GM12878 (cell line): Measurements from ENCODE around the gene BCS1L. TPM values are rescaled to one million over a fixed set of nuclear protein-coding genes. Genes with fewer than 3 reads are reported as not detected.

Experiments used
- ATAC-seq: fragments of 200-7000 bp; cut with Tn5 transposase; 3 replicates; pipeline ENCODE4 v1.9.1; 2020; ENCODE audit warnings: mild to moderate bottlenecking, moderate library complexity
- BruUV-seq: library from RNA; stranded (reverse); fragments of 400-500 nt; replicated peaks from 2 replicates; lab custom pipeline; 2021; lab: Mats Ljungman, UMichigan
- CTCF ChIA-PET: fragments of 300-600 bp; sonication (Branson Sonifier 250); formaldehyde crosslinking; extraction: SDS; loops from one replicate; lab custom pipeline; 2021; ENCODE audit warnings: inconsistent platforms; lab: Yijun Ruan, JAX
- POLR2A ChIA-PET: fragments of 350-600 bp; formaldehyde crosslinking; extraction: SDS; loops from one replicate; lab custom pipeline; 2021; ENCODE audit warnings: inconsistent platforms; lab: Charles Lee
- RAD21 ChIA-PET: fragments of 300-600 bp; sonication (Branson Sonifier 250); formaldehyde crosslinking; loops from one replicate; lab custom pipeline; 2023; ENCODE audit warnings: antibody characterized with exemption; ENCODE audit not compliant: unreplicated experiment; lab: Charles Lee
- SMC1A ChIA-PET: fragments of 300-600 bp; sonication (Branson Sonifier 250); formaldehyde crosslinking; loops from one replicate; lab custom pipeline; 2023; ENCODE audit not compliant: unreplicated experiment, uncharacterized antibody; lab: Charles Lee
- DNase-seq: peaks from one replicate; pipeline ENCODE4 v3.0.0-alpha.2; 2011; ENCODE audit warnings: low read depth, low spot score
- FAIRE-seq: peaks from 3 replicates; lab custom pipeline; 2011; peaks lifted over from hg19 to GRCh38; lab: Jason Lieb, UNC
- H2AFZ ChIP-seq: 2 replicates; pipeline ENCODE4 v1.6.0; 2011; ENCODE audit warnings: low read depth, low read length, control low read depth; ENCODE audit not compliant: control insufficient read depth
- H3K27ac ChIP-seq: 2 replicates; pipeline ENCODE4 v1.5.1; 2011; ENCODE audit warnings: control low read depth; ENCODE audit not compliant: control insufficient read depth, insufficient read depth
- H3K27me3 ChIP-seq, 2 experiments: replicated peaks in 1 of 2; 2 replicates each; pipeline versions ENCODE4 v1.6.0 to v1.6.1; 2011; ENCODE audit warnings: low read length in 1 of 2; ENCODE audit not compliant: control insufficient read depth in 2 of 2, insufficient read depth in 2 of 2
- H3K36me3 ChIP-seq, 2 experiments: 2 replicates each; pipeline ENCODE4 v1.5.1; 2011; ENCODE audit warnings: low read length in 1 of 2; ENCODE audit not compliant: control insufficient read depth in 2 of 2, insufficient read depth in 2 of 2
- H3K4me1 ChIP-seq: 2 replicates; pipeline ENCODE4 v1.6.1; 2011; ENCODE audit warnings: mild to moderate bottlenecking, low read length, moderate library complexity, mixed read lengths; ENCODE audit not compliant: control insufficient read depth, insufficient read depth
- H3K4me2 ChIP-seq: 2 replicates; pipeline ENCODE4 v1.6.0; 2011; ENCODE audit warnings: control low read depth; ENCODE audit not compliant: control insufficient read depth, insufficient read depth
- H3K4me3 ChIP-seq: fragments of 200-600 bp; sonication (generic); 2 replicates; pipeline ENCODE4 v1.5.1; 2016
- H3K79me2 ChIP-seq: 2 replicates; pipeline ENCODE4 v1.6.0; 2011; ENCODE audit warnings: low read length; ENCODE audit not compliant: control insufficient read depth, insufficient read depth
- H3K9ac ChIP-seq: 2 replicates; pipeline ENCODE4 v1.8.0; 2011; ENCODE audit warnings: low read length, control low read depth, mixed read lengths; ENCODE audit not compliant: control insufficient read depth, insufficient read depth
- H3K9me3 ChIP-seq: replicated peaks from 3 replicates; pipeline ENCODE4 v1.5.1; 2011; ENCODE audit warnings: mild to moderate bottlenecking, low read length; ENCODE audit not compliant: control insufficient read depth, insufficient read depth
- H4K20me1 ChIP-seq: 2 replicates; pipeline ENCODE4 v1.6.0; 2011; ENCODE audit not compliant: control insufficient read depth, insufficient read depth
- BCL11A ChIP-seq: IDR thresholded peaks from 2 replicates; pipeline ENCODE4 v1.6.1; 2011; ENCODE audit warnings: low read depth, low read length
- CBFB ChIP-seq: IDR thresholded peaks from 2 replicates; pipeline ENCODE4 v1.6.1; 2016; ENCODE audit warnings: antibody characterized with exemption, low read depth
- FOXK2 ChIP-seq: fragments of 450-650 bp; IDR thresholded peaks from 2 replicates; pipeline ENCODE4 v1.6.1; 2017; ENCODE audit warnings: mild to moderate bottlenecking, moderate library complexity
- MAX ChIP-seq: IDR thresholded peaks from 2 replicates; pipeline ENCODE4 v1.6.1; 2012; ENCODE audit warnings: low read depth, low read length, improper control_type of control experiment
- MEF2A ChIP-seq: IDR thresholded peaks from 2 replicates; pipeline ENCODE4 v1.6.1; 2011; ENCODE audit warnings: low read depth, mild to moderate bottlenecking, low read length, moderate library complexity; ENCODE audit not compliant: insufficient read depth
- MEF2B ChIP-seq: fragments of 450-650 bp; IDR thresholded peaks from 2 replicates; pipeline ENCODE4 v1.6.1; 2018; ENCODE audit warnings: mild to moderate bottlenecking, moderate library complexity; ENCODE audit not compliant: partially characterized antibody, poor library complexity, severe bottlenecking
- RELB ChIP-seq: fragments of 450-650 bp; IDR thresholded peaks from 2 replicates; pipeline ENCODE4 v1.6.1; 2017; ENCODE audit warnings: low read depth, mild to moderate bottlenecking, moderate library complexity
- SMARCA5 ChIP-seq: fragments of 450-650 bp; IDR thresholded peaks from 2 replicates; pipeline ENCODE4 v1.6.1; 2017; ENCODE audit warnings: mild to moderate bottlenecking
- TAF1 ChIP-seq: IDR thresholded peaks from 2 replicates; pipeline ENCODE4 v1.6.1; 2011; ENCODE audit warnings: mild to moderate bottlenecking, low read depth, low read length, borderline replicate concordance
- TCF3 ChIP-seq: IDR thresholded peaks from 2 replicates; pipeline ENCODE4 v1.6.1; 2012; ENCODE audit warnings: low read depth, mild to moderate bottlenecking, low read length, borderline replicate concordance; ENCODE audit not compliant: insufficient read depth
- TCF7 ChIP-seq: IDR thresholded peaks from 2 replicates; pipeline ENCODE4 v1.6.1; 2014; ENCODE audit warnings: antibody characterized with exemption, borderline replicate concordance
- ZBED1 ChIP-seq: IDR thresholded peaks from 2 replicates; pipeline ENCODE4 v1.6.1; 2016; ENCODE audit warnings: borderline replicate concordance
- WGBS: methylation state at CpG from one replicate; pipeline ENCODE4 v1.1.6; 2016; ENCODE audit warnings: low lambda C conversion rate; ENCODE audit not compliant: insufficient replicate concordance, insufficient coverage; ENCODE audit errors: missing lambda C conversion rate; 5-methylcytosine and 5-hydroxymethylcytosine counted together
- in situ Hi-C: fragments of 300-500 bp; cut with MboI; formaldehyde crosslinking; loops from 9 replicates; pipeline ENCODE4 v1.14.3; 2018; ENCODE audit warnings: mixed read lengths
- intact Hi-C: fragments of 100-400 bp; cut with micrococcal nuclease; formaldehyde crosslinking; loops from one replicate; pipeline ENCODE4 v1.14.2; 2022; ENCODE audit not compliant: unreplicated experiment
- polyA plus RNA-seq, 11 experiments: library from polyadenylated mRNA; depleted of rRNA in 4 of 11; unstranded in 6 of 11; stranded (reverse) in 5 of 11; fragments of >200 nt; fragmentation: Nextera tagmentation in 4 of 11; fragmentation: Illumina TruSeq in 1 of 11; extraction: Ambion mirVana in 4 of 11; extraction: Trizol in 1 of 11; gene quantifications; 1 replicate in 1 of 11; 2 replicates in 10 of 11; pipeline versions ENCODE4 v1.2.1 to v1.2.3, GENCODE V29; 2011 to 2016; ENCODE audit warnings: inconsistent platforms in 2 of 11, missing spikeins in 2 of 11, low read depth in 1 of 11
- total RNA-seq, 4 experiments: library from RNA; depleted of rRNA in 3 of 4; stranded (reverse); fragments of >200 nt in 3 of 4; fragmentation: Illumina TruSeq in 1 of 4; extraction: Trizol in 1 of 4; gene quantifications; 2 replicates each; pipeline versions ENCODE4 v1.2.1 to v1.2.3, GENCODE V29; 2013 to 2021
- TF ChIP-seq, protein P1 (sequence below): IDR thresholded peaks from 2 replicates; pipeline ENCODE4 v1.6.1; 2011; ENCODE audit warnings: mild to moderate bottlenecking, low read depth, low read length, moderate library complexity; ENCODE audit not compliant: insufficient replicate concordance
- TF ChIP-seq, protein P2 (sequence below), 3 experiments: IDR thresholded peaks in 2 of 3; conservative IDR thresholded peaks in 1 of 3; 2 replicates each; pipeline ENCODE4 v1.5.1; 2011; ENCODE audit warnings: low read depth in 3 of 3, low read length in 3 of 3, mild to moderate bottlenecking in 3 of 3, control low read depth in 2 of 3, moderate library complexity in 2 of 3, inconsistent platforms in 1 of 3, mixed read lengths in 1 of 3; ENCODE audit not compliant: control insufficient read depth in 2 of 3, insufficient read depth in 1 of 3; ENCODE audit errors: extremely low read depth in 1 of 3

BCS1L gene
- total and polyA plus RNA-seq, 10 of the 15 experiments (the other 5 are each of a cell fraction or from before 2014, with no cell fraction given), result 40.4 to 114 (median 65.2) TPM

DNA sequence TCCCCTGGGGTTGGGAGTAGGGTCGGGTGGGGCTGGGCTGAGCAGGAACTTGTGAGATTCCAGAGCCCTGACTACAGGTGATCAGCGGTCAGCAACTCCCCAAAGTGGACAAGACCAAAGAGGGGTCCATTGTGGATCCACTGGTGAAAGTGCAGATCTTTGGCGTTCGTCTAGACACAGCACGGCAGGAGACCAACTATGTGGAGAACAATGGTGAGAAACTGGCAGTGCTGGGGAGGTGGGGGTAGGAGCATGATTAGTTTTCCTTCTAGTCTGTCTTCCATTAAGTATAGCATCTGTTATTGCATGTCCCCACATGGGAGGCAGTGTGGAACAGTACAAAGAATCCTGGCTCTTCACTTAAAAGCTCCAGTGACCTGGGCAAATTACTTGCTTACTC, 23.8 kb upstream of the BCS1L start:
- Histone ChIP-seq H3K9me3 (no peaks in the 10 kb centered on the region), H3K36me3 (peaks cover 14 to 18% of the 10 kb centered on the region in 2 experiments), H2AFZ (no peak overlapping the region), H3K4me3 (no peak overlapping the region), H3K4me2 (no peak overlapping the region), H3K79me2 (no peaks in the 10 kb centered on the region), H3K4me1 (no peaks in the 10 kb centered on the region), H3K9ac (no peak overlapping the region), H4K20me1 (no peaks in the 10 kb centered on the region), H3K27me3 (no peaks in the 10 kb centered on the region), H3K27ac (no peak overlapping the region)
- ChIA-PET POLR2A (interaction anchor here (0.6 kb wide), 1 partner anchor 409 kb away, joined by 6 read pairs; no protein-coding TSS in a partner anchor), RAD21 (no interaction called here), CTCF (no interaction called here), SMC1A (no interaction called here)
- FAIRE-seq (no peak), ATAC-seq (no peak), DNase-seq (no peak)
- 78% methylated on average over 5 of the region's 5 CpGs for WGBS
- intact Hi-C loops, result no loop called here
- TF ChIP-seq ZBED1 (no peak), CBFB (no peak), RELB (no peak)
- no TSS peak for BruUV-seq
- in situ Hi-C loops, result no loop called here

GRCh38 chr2:218638372-218638771, 21.1 kb upstream of the BCS1L start:
- FAIRE-seq, result no peak
- Histone ChIP-seq H3K4me1 (no peaks in the 10 kb centered on the region), H3K27me3 (no peaks in the 10 kb centered on the region), H3K4me2 (no peak overlapping the region), H3K9me3 (no peaks in the 10 kb centered on the region), H3K79me2 (no peaks in the 10 kb centered on the region), H3K27ac (no peak overlapping the region), H2AFZ (no peak overlapping the region), H3K4me3 (no peak overlapping the region), H3K36me3 (peaks cover 18 to 20% of the 10 kb centered on the region in 2 experiments), H4K20me1 (no peaks in the 10 kb centered on the region), H3K9ac (no peak overlapping the region)
- intact Hi-C loops (no loop called here), in situ Hi-C loops (no loop called here)
- CTCF ChIA-PET, result no interaction called here
- no peak for DNase-seq
- SMC1A ChIA-PET, result no interaction called here
- ATAC-seq, result no peak
- RAD21 ChIA-PET, result no interaction called here
- BruUV-seq, result no TSS peak
- POLR2A ChIA-PET, result no interaction called here
- WGBS, result 97% methylated on average over 18 of the region's 18 CpGs
- TF ChIP-seq TAF1 (no peak), SMARCA5 (no peak), MEF2A (no peak), FOXK2 (no peak), MEF2B (no peak), TCF3 (no peak), BCL11A (no peak), MAX (no peak), TCF7 (no peak)
- TF ChIP-seq, protein P1, sequence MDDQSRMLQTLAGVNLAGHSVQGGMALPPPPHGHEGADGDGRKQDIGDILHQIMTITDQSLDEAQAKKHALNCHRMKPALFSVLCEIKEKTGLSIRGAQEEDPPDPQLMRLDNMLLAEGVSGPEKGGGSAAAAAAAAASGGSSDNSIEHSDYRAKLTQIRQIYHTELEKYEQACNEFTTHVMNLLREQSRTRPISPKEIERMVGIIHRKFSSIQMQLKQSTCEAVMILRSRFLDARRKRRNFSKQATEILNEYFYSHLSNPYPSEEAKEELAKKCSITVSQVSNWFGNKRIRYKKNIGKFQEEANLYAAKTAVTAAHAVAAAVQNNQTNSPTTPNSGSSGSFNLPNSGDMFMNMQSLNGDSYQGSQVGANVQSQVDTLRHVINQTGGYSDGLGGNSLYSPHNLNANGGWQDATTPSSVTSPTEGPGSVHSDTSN, result no peak
- TF ChIP-seq, protein P2, sequence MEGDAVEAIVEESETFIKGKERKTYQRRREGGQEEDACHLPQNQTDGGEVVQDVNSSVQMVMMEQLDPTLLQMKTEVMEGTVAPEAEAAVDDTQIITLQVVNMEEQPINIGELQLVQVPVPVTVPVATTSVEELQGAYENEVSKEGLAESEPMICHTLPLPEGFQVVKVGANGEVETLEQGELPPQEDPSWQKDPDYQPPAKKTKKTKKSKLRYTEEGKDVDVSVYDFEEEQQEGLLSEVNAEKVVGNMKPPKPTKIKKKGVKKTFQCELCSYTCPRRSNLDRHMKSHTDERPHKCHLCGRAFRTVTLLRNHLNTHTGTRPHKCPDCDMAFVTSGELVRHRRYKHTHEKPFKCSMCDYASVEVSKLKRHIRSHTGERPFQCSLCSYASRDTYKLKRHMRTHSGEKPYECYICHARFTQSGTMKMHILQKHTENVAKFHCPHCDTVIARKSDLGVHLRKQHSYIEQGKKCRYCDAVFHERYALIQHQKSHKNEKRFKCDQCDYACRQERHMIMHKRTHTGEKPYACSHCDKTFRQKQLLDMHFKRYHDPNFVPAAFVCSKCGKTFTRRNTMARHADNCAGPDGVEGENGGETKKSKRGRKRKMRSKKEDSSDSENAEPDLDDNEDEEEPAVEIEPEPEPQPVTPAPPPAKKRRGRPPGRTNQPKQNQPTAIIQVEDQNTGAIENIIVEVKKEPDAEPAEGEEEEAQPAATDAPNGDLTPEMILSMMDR (IDR thresholded peaks at IDR 0.05 in 2 of 3, conservative IDR thresholded peaks at IDR 0.05 in 1 of 3; ENCODE audit: control insufficient read depth in 2 of 3, extremely low read depth in 1 of 3, insufficient read depth in 1 of 3, low read depth in 3 of 3, low read length in 3 of 3), result no peak
